AG10803 (cell line): ENCODE measurements around the gene MSMP.

Experiments
- DNase-seq: peaks from one replicate; pipeline ENCODE4 v3.0.0; 2010; ENCODE audit warnings: low read depth
- H3K4me3 ChIP-seq: 2 replicates; pipeline ENCODE4 v1.5.1; 2011; ENCODE audit warnings: mild to moderate bottlenecking, low read length, control low read depth
- TF ChIP-seq, protein P1 (sequence below): conservative IDR thresholded peaks from 2 replicates; pipeline ENCODE4 v1.5.1; 2011; ENCODE audit warnings: mild to moderate bottlenecking, low read length, control low read depth, inconsistent platforms

Gene MSMP

DNA sequence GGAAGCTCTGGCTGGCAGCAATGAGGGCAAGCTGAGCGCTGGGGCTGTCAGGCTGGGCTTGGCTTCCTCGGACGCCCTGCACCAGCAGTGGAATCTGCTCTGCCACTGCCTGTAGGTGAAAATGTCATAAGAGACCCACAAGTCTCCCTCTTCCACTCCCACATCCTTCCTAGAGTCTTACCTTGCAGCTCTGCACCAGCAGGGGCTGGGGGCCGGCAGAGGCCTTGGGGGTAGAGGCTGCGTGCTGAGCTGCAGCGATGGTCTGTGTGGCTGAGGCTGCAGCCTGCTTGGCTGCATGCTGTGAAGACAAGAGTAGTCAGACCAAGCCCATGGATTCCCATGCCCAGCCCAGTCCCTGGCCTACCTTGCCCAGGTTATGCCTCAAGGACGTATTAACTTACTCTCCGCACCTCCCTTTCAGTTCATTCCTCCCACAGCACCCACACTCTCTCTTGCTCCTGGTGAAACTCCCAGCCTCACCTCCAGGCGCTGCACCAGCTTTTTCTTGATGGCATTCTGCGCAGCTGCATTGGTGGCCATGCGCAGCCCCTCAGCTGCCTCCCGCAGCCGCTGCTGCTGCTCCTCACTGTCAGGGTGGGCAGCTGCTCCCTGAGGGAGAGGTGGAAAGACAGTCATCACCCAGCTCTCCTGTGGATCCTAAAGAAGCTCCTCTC lies 39.4 kb downstream of the MSMP start:
- no peak for DNase-seq
- no peak overlapping the region for H3K4me3 ChIP-seq
- TF ChIP-seq, protein P1, sequence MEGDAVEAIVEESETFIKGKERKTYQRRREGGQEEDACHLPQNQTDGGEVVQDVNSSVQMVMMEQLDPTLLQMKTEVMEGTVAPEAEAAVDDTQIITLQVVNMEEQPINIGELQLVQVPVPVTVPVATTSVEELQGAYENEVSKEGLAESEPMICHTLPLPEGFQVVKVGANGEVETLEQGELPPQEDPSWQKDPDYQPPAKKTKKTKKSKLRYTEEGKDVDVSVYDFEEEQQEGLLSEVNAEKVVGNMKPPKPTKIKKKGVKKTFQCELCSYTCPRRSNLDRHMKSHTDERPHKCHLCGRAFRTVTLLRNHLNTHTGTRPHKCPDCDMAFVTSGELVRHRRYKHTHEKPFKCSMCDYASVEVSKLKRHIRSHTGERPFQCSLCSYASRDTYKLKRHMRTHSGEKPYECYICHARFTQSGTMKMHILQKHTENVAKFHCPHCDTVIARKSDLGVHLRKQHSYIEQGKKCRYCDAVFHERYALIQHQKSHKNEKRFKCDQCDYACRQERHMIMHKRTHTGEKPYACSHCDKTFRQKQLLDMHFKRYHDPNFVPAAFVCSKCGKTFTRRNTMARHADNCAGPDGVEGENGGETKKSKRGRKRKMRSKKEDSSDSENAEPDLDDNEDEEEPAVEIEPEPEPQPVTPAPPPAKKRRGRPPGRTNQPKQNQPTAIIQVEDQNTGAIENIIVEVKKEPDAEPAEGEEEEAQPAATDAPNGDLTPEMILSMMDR, result no peak

DNA sequence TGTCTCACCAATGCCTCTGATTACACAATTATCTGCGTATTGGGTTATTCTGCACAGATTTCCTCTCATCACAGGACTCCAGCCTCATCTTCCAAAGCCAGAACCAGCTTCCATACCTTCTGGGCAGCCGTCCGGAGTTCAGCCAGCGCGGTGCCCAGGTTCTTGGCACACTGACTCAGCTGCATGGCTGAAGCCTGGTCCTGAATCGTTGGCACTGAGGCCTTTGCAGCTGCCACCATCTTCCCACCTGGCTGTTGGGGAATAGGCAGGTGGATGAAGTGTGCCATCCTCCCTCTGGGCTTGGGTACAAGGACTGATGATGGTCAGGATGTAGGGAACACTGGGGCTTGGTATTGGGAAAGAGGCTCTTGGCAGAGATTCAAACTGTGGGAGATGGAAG lies 40.0 kb downstream of the MSMP start:
- DNase-seq, result no peak
- TF ChIP-seq, protein P1, result no peak
- no peak overlapping the region for H3K4me3 ChIP-seq

DNA sequence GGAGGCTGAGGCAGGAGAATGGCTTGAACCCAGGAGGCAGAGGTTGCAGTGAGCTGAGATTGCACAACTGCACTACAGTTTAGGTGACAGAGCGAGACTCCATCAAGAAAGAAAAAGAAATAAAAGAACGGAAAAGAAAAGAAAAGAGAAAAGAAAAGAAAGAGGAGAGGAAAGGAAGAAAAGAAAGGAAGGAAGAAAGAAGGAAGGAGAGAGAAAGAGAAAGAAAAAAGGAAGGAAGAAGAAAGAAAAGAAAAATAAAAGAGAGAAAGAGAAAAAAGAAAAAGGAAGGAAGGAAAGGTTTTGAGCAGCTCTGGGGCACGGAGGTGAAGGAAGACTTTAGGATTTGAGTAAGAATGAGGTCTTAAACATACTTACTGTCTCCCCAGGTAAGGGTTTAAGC lies 40.5 kb downstream of the MSMP start:
- DNase-seq, result no peak
- no peak overlapping the region for H3K4me3 ChIP-seq
- TF ChIP-seq, protein P1, result no peak

DNA sequence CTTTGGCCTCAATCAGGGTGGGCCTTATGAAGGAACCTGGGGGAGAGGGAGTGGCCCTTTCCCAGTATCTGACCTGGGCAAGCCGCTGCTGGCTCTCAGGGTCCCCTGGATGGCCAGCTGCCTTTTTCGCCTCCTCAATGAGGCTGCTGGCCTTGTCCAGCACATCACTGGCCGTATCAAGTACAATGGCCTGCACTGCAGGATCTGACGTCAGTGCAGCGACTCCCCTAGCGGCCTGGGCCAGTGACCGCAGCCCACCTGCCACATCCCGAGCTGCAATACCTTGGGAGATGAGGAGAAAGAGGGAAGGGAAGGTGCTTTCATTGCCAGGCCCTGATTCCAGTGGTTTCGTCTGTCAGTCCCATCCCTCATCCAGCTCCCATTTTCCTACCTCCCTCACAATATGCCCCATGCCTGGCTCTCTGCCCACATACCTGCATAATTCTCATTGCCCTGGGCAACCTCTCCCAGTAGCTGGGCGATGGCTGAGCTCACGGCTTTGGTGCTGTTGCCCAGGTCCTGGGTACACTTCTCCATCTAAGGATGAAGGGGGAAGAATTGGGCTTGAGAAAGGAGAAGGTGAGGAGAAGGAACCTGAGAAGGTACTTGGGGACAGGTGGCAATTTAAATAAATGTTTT lies 41.2 kb downstream of the MSMP start:
- TF ChIP-seq, protein P1, result no peak
- DNase-seq, result no peak
- H3K4me3 ChIP-seq, result no peak overlapping the region

DNA sequence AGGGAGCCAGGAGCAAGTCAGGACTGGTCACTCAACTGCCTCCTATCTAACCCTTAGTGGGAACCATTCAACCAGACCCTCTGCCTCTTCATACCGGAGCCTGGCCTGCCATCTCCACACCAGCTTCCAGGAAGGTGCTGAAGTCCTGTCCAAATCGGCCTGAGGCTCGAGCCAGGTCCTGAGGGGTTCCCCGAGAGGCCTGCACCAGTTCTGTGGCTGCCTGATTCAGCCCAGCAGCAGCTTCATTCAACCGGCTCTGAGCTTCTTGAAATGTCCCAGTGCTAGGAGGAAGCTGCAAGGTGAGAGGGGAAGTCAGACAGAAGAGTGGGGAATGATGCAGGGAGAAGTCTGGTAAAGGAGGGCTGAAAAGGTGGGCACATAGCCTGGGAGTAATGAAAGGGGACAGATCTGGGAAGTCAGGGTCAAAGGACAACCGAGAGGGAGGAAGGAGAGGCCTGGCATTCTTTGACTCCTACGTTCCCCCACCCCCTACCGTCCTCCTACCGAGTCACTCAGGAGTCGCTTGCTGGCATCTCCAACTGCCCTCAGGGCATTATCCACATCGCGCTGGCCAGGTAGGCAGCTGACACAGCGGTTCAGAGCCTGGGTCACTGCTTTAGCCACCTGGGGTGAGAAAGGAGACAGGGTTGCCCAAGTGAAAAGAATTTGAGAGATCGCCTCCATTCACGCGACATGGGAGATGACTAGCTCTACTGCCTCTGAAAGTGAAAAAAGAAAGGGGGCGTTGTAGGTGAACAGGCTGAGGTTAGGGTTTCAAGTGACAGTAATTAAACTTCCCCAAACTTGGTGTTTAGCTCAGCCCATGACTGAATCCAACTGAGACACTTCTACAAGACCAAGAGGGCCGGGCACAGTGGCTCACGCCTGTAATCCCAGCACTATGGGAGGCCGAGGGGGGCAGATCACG lies 42.3 kb downstream of the MSMP start:
- DNase-seq, result no peak
- TF ChIP-seq, protein P1, result no peak
- H3K4me3 ChIP-seq, result no peak overlapping the region

DNA sequence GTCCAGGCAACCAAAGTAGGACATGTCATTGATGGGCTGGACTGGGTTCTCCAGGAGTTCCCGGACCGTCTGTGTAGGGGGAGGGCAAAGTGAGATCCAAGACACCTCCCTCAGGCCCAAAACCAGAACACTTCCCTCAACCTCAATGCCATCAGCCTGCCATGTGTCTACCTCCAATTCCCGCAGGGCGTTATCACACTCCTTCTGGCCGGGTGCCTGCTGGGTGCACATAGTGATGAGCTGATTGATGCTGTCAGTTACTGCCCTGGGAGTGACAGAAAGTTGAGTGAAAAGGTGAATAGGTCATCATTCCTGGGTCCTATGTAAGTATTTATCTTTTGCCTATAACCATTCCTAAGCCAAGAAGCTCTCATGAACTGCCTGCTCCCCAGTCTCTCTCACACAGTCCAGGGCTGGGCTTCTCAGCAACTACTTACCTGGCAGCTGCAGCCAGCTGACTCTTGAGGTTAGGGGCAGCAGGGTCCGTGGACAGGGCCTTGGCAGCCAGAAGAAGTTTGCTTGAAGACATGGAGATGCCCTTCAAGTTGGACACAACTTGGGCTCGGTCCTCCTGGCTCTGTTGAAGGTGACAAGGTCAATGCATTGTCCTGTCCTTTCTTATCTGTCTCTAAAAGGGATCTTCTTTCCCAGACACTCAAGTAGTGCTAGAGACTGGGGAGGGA lies 43.1 kb downstream of the MSMP start:
- no peak for DNase-seq
- no peak overlapping the region for H3K4me3 ChIP-seq
- TF ChIP-seq, protein P1, result no peak
